GM18951 (cell line): ENCODE data around the gene FLRT2.

ENCODE experiments used
- POLR2A ChIP-seq: IDR thresholded peaks from 4 replicates; pipeline ENCODE4 v1.6.1; 2011; ENCODE audit warnings: mild to moderate bottlenecking; ENCODE audit not compliant: insufficient read length, insufficient read depth; ENCODE audit errors: extremely low read depth
- in situ Hi-C: fragments of 300-500 bp; cut with MboI; formaldehyde crosslinking; loops from one replicate; pipeline ENCODE4 v1.12.0; 2022; ENCODE audit warnings: low sequenced_read_pairs, mixed read lengths, inconsistent platforms; ENCODE audit not compliant: unreplicated experiment

FLRT2 gene

GRCh38 chr14:85520581-85520980, 9.4 kb upstream of the FLRT2 start:
- in situ Hi-C loops = no loop called here
- TF ChIP-seq POLR2A = no peak

GRCh38 chr14:85523624-85524023, 6.3 kb upstream of the FLRT2 start:
- in situ Hi-C loops = no loop called here
- TF ChIP-seq POLR2A = no peak

- TF ChIP-seq POLR2A = no peak
- in situ Hi-C loops = no loop called here
These were observed 2.9 kb upstream of the FLRT2 start for GRCh38 chr14:85527006-85527405.

GRCh38 chr14:85527445-85528035, 2.4 kb upstream of the FLRT2 start:
- no peak for TF ChIP-seq POLR2A
- in situ Hi-C loops = no loop called here

GRCh38 chr14:85528080-85528896, 1.7 kb upstream of the FLRT2 start:
- TF ChIP-seq POLR2A = no peak
- in situ Hi-C loops = no loop called here

GRCh38 chr14:85528897-85529631, 880 bp upstream of the FLRT2 start:
- in situ Hi-C loops = no loop called here
- TF ChIP-seq POLR2A = no peak

- TF ChIP-seq POLR2A = no peak
- in situ Hi-C loops = no loop called here
These were observed 682 bp downstream of the FLRT2 start for GRCh38 chr14:85530626-85531025.

GRCh38 chr14:85531141-85531586, 1.2 kb downstream of the FLRT2 start:
- no peak for TF ChIP-seq POLR2A
- in situ Hi-C loops = no loop called here

GRCh38 chr14:85531587-85532373, 1.8 kb downstream of the FLRT2 start:
- in situ Hi-C loops = no loop called here
- TF ChIP-seq POLR2A = no peak

- in situ Hi-C loops = no loop called here
These were observed 2.6 kb downstream of the FLRT2 start for GRCh38 chr14:85532374-85533022.

GRCh38 chr14:85533023-85533860, 3.3 kb downstream of the FLRT2 start:
- no peak for TF ChIP-seq POLR2A
- in situ Hi-C loops = no loop called here

More at GRCh38 chr14:85532374-85533022, 2.6 kb downstream of the FLRT2 start:
- no peak for TF ChIP-seq POLR2A
